Heart left ventricle (tissue), 16 donors: ENCODE results near the gene MSANTD1. TPM values are rescaled to one million over a fixed set of nuclear protein-coding genes. Genes with fewer than 3 reads are reported as not detected.

ENCODE experiments used
- ATAC-seq, 4 donors: fragments of 200-7000 bp; cut with Tn5 transposase; one replicate each; pipeline ENCODE4 v1.9.1; 2020 to 2022; ENCODE audit warnings: moderate library complexity in 4 of 4, mild to moderate bottlenecking in 3 of 4, moderate number of reproducible peaks in 1 of 4
- DNase-seq, 5 donors: peaks; one replicate each; pipeline ENCODE4 v3.0.0-alpha.2; 2020
- H3K27ac ChIP-seq, 12 donors: fragments of 200-600 bp; sonication (generic) in 4 of 12; one replicate each; pipeline versions ENCODE4 v1.5.0 to v1.8.0; 2016 to 2022; ENCODE audit warnings: mild to moderate bottlenecking in 2 of 12
- H3K27me3 ChIP-seq, 9 donors: fragments of 200-600 bp; sonication (generic) in 2 of 9; one replicate each; pipeline versions ENCODE4 v1.5.1 to v1.8.0; 2016 to 2022; ENCODE audit warnings: mild to moderate bottlenecking in 3 of 9
- H3K36me3 ChIP-seq, 9 donors: fragments of 200-600 bp; sonication (generic) in 2 of 9; one replicate each; pipeline versions ENCODE4 v1.5.0 to v1.8.0; 2018 to 2022; ENCODE audit warnings: mild to moderate bottlenecking in 2 of 9
- H3K4me1 ChIP-seq, 12 donors: fragments of 200-600 bp; sonication (generic) in 4 of 12; one replicate each; pipeline versions ENCODE4 v1.5.0 to v1.8.0; 2016 to 2022; ENCODE audit warnings: mild to moderate bottlenecking in 3 of 12
- H3K4me3 ChIP-seq, 12 donors: fragments of 200-600 bp; sonication (generic) in 4 of 12; one replicate each; pipeline versions ENCODE4 v1.5.0 to v1.8.0; 2017 to 2022; ENCODE audit warnings: mild to moderate bottlenecking in 9 of 12, moderate library complexity in 4 of 12
- H3K9me3 ChIP-seq, 12 donors: fragments of 200-600 bp; sonication (generic) in 4 of 12; one replicate each; pipeline versions ENCODE4 v1.5.0 to v1.8.0; 2016 to 2022; ENCODE audit warnings: mild to moderate bottlenecking in 1 of 12
- POLR2A ChIP-seq, 2 donors: fragments of 450-650 bp; IDR thresholded peaks; one replicate each; pipeline ENCODE4 v1.6.1; 2017; ENCODE audit warnings: antibody characterized with exemption in 2 of 2, mild to moderate bottlenecking in 2 of 2, moderate library complexity in 2 of 2
- WGBS, 4 donors: extraction: QIAGEN DNeasy Blood & Tissue Kit in 2 of 4; methylation state at CpG; one replicate each; pipeline versions ENCODE4 v1.1.5 to v1.1.7; 2013 to 2018; 5-methylcytosine and 5-hydroxymethylcytosine counted together
- intact Hi-C, 10 donors: fragments of 100-400 bp; cut with DNase I; formaldehyde crosslinking; loops; one replicate each; pipeline versions ENCODE4 v1.11.1 to v1.14.2; 2022
- polyA plus RNA-seq, 2 donors: library from polyadenylated mRNA; stranded (reverse); fragments of 200-250 nt; gene quantifications; one replicate each; pipeline ENCODE4 v1.2.3, GENCODE V29; 2013
- total RNA-seq, 9 donors: library from RNA; depleted of rRNA in 2 of 9; stranded (reverse); fragments of >200 nt in 2 of 9; fragmentation: NEBNext Ultra II Directional in 3 of 9; extraction: Animal tissue kit (Norgen Biotek cat#: 25700) in 3 of 9; gene quantifications; one replicate each; pipeline versions ENCODE4 v1.1.0 to v1.2.4, GENCODE V29; 2016 to 2023
- TF ChIP-seq, protein P1 (sequence below), 12 donors: fragments of 200-600 bp; sonication (generic) in 4 of 12; IDR thresholded peaks; one replicate each; pipeline versions ENCODE4 v1.5.0 to v1.8.0; 2018 to 2022; ENCODE audit warnings: antibody characterized with exemption in 12 of 12, mild to moderate bottlenecking in 5 of 12
- donor health status: ischemic (EF 13 %, LVEDD 7.1; RV severe dilation, severe dysfunction).
- donor health status: healthy with polysubstance abuse.
- donor health status: DM: no; HTN: yes; CAD: no.
- donor health status: DM: no; HTN: no; CAD: no.
- donor health status: ischemic (EF 25% LVEDD 6.9; RV normal size, moderate dysfunction).
- donor health status: ischemic (EF 25% LVEDD 5.7; RV mildly dilated, moderate dysfunction).
- donor health status: healthy.
- donor health status: DM: yes; HTN: yes; CAD: no.
- donor health status: ischemic (EF 35%, LVEDD 5.7; RV mildly dilated, moderate dysfunction).
- donor health status: nonischemic (EF 11% LVEDD 7.7; RV severe dilation, severe dysfunction).
- donor health status: DM: yes; HTN: yes; CAD: no.
- donor health status: PGD.
- donor health status: ischemic (EF 29% LVEDD 5.4; RV normal size, mild dysfunction).
- donor health status: nonischemic (EF 23%, LVEDD 6.1; RV moderate dilation, normal function).

The MSANTD1 gene
- total and polyA plus RNA-seq, 11 donors: 0.30 to 0.93 (median 0.34) TPM; not detected in 2

DNA sequence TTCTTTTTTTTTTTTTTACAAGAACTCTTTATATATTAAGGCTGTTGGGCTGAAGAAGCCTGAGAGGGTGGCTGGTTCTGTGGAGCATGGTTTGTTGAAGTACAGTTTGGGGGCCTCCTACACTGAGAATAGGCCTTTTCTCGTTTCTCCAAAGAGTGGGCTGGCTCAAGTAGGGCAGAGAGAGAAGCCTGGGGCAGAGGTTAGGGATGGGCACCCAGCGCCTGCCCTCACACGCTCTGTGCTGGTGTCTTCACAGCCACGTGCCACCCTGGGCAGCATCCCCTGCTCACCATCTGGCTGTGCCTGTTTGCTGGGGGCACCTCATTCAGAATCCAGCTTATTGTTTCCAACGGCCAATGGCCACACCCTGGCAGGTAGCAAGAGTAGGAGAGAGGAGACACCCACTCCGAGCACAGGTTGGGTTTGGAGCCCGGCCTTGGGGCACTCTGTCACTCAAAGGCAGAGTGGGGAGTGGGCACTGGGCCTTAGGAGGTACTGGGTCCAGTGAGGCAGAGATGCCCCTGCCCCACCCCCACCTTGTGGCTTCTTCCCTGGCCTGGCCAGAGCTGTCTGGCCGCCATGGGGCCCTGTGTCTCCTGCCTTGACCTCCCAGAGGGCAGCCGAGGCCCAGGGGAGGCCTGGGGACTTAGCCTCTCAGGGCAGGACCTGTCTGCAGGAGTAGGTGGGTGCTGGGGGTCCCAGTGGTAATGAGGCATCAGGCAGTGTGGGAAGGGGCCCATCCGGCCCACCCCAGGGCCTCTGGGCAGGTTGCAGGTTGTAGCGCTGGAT, 2.9 kb downstream of the MSANTD1 start:
- intact Hi-C loops: no loop called here
- no peak overlapping the region for H3K4me3 ChIP-seq
- peaks cover 0 to 5% (median 0%) of the 10 kb centered on the region in 9 donors for H3K36me3 ChIP-seq
- no peaks in the 10 kb centered on the region for H3K4me1 ChIP-seq
- DNase-seq: peak in 3 of 5 donors; percentile 6 to 33 (median 20)
- H3K27me3 ChIP-seq: no peaks in the 10 kb centered on the region
- TF ChIP-seq POLR2A (IDR thresholded peaks at IDR 0.05): no peak
- TF ChIP-seq, protein P1, sequence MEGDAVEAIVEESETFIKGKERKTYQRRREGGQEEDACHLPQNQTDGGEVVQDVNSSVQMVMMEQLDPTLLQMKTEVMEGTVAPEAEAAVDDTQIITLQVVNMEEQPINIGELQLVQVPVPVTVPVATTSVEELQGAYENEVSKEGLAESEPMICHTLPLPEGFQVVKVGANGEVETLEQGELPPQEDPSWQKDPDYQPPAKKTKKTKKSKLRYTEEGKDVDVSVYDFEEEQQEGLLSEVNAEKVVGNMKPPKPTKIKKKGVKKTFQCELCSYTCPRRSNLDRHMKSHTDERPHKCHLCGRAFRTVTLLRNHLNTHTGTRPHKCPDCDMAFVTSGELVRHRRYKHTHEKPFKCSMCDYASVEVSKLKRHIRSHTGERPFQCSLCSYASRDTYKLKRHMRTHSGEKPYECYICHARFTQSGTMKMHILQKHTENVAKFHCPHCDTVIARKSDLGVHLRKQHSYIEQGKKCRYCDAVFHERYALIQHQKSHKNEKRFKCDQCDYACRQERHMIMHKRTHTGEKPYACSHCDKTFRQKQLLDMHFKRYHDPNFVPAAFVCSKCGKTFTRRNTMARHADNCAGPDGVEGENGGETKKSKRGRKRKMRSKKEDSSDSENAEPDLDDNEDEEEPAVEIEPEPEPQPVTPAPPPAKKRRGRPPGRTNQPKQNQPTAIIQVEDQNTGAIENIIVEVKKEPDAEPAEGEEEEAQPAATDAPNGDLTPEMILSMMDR (IDR thresholded peaks at IDR 0.05): no peak
- ATAC-seq: no peak
- 94 to 100% (median 97%) methylated on average over 6 to 11 of the region's 11 CpGs for WGBS, 4 donors
- no peak overlapping the region for H3K27ac ChIP-seq
- no peaks in the 10 kb centered on the region for H3K9me3 ChIP-seq

DNA sequence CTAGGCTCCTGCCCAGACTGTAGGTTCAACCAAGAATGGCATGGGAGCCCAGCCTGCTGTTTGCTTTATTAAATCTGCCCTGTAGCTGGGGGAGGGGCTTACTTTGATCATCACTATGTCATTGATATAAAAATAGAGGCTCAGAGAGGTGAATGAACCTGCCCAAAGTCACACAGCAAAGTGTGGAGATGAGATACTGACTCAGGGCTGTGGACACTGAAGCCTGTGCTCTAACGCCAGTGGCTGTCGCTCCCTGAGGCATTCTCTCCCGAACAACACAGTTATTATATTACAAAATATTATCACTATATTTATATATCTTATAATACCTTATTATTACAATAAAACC, 3.5 kb downstream of the MSANTD1 start:
- H3K36me3 ChIP-seq: peaks cover 0 to 5% (median 0%) of the 10 kb centered on the region in 9 donors
- no peaks in the 10 kb centered on the region for H3K9me3 ChIP-seq
- TF ChIP-seq, protein P1 (IDR thresholded peaks at IDR 0.05): no peak
- no peak for TF ChIP-seq POLR2A (IDR thresholded peaks at IDR 0.05)
- DNase-seq (no peak), ATAC-seq (no peak)
- H3K4me1 ChIP-seq: no peaks in the 10 kb centered on the region
- intact Hi-C loops: no loop called here
- no peak overlapping the region for H3K4me3 ChIP-seq
- H3K27me3 ChIP-seq: no peaks in the 10 kb centered on the region
- no peak overlapping the region for H3K27ac ChIP-seq
- WGBS, 4 donors: 95 to 97% (median 97%) methylated on average over 3 of the region's 3 CpGs

DNA sequence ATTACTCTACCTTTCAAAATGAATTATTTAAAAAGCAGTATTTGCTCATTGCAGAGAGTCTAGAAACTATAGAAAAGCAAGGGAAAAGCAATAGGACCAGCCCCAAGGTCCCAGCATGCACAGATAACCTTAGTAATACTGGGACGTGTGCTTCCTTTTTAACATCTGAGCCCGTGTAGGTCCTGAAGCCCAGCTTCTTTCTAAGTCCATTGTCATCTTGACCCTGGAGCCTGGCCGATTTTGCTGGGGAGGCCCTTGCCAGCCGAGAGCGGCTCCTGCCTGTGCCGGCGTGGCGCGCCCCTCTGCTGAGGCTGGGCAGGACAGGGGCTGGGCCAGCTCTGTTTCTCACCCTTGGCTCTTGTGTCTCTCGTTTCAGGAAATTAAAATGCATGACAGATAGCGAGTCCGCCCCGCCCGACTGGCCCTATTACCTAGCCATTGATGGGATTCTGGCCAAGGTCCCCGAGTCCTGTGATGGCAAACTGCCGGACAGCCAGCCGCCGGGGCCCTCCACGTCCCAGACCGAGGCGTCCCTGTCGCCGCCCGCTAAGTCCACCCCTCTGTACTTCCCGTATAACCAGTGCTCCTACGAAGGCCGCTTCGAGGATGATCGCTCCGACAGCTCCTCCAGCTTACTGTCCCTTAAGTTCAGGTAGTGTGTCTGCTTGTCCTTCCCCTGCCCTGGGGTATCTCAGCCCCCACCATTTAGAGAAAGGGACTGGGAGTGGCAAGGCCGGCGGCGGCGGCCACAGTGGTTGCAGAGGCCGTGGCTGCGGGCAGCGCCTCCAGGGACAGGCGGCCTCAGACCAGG, 4.1 kb downstream of the MSANTD1 start:
- no peak overlapping the region for H3K27ac ChIP-seq
- no peaks in the 10 kb centered on the region for H3K27me3 ChIP-seq
- no peaks in the 10 kb centered on the region for H3K4me1 ChIP-seq
- no peak overlapping the region for H3K4me3 ChIP-seq
- intact Hi-C loops: no loop called here
- no peaks in the 10 kb centered on the region for H3K9me3 ChIP-seq
- TF ChIP-seq POLR2A (IDR thresholded peaks at IDR 0.05): no peak
- DNase-seq (peak in 3 of 5 donors; percentile 20 to 55 (median 23)), ATAC-seq (no peak)
- peaks cover 0 to 5% (median 0%) of the 10 kb centered on the region in 9 donors for H3K36me3 ChIP-seq
- 90 to 91% (median 91%) methylated on average over 29 to 38 of the region's 38 CpGs for WGBS, 4 donors

DNA sequence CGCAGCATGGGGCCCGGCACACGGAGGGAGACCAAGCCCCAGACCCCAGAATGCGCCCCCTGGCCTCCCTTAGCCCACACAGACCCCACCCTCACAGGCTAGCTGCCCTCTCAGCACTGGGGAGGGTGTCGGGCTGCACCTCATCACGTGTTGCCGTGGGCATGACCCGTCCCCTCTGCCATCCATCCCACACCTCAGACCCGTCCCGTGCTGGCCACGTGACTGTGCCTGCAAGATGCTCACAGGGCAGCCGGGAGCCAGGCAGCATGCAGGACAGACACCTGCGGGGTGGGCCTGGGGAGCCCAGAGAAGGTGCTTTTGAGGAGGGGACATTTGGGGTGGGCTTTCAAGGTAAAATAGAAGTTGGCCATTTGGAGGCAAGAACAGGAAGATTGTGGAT, 4.8 kb downstream of the MSANTD1 start:
- TF ChIP-seq, protein P1 (IDR thresholded peaks at IDR 0.05): no peak
- no peak for TF ChIP-seq POLR2A (IDR thresholded peaks at IDR 0.05)
- DNase-seq (peak in 3 of 5 donors; percentile 3 to 51 (median 9)), ATAC-seq (no peak)
- Histone ChIP-seq H3K4me3 (no peak overlapping the region), H3K9me3 (no peaks in the 10 kb centered on the region), H3K27me3 (no peaks in the 10 kb centered on the region), H3K36me3 (peaks cover 0 to 5% (median 0%) of the 10 kb centered on the region in 9 donors), H3K27ac (no peak overlapping the region), H3K4me1 (no peaks in the 10 kb centered on the region)
- WGBS, 4 donors: 91 to 98% (median 96%) methylated on average over 10 to 13 of the region's 13 CpGs
- intact Hi-C loops: no loop called here
